Stimulated activated CD8-positive, alpha-beta memory T cell treated with anti-CD3 and anti-CD28 coated beads, Interleukin-12 subunit alpha, Interleukin-12 subunit beta, amount 100 ng/mL, for 24 hours (primary cell): Measurements from ENCODE around the gene CDC25B.

Experiments
- DNase-seq: peaks from one replicate; pipeline ENCODE4 v3.0.0-alpha.2; 2020; ENCODE audit errors: extremely low read depth

The CDC25B gene

GRCh38 chr20:3763671-3764601, 32.2 kb upstream of the CDC25B start:
- no peak for DNase-seq

- no peak for DNase-seq
Measured at GRCh38 chr20:3764659-3765058, 31.5 kb upstream of the CDC25B start.

DNA sequence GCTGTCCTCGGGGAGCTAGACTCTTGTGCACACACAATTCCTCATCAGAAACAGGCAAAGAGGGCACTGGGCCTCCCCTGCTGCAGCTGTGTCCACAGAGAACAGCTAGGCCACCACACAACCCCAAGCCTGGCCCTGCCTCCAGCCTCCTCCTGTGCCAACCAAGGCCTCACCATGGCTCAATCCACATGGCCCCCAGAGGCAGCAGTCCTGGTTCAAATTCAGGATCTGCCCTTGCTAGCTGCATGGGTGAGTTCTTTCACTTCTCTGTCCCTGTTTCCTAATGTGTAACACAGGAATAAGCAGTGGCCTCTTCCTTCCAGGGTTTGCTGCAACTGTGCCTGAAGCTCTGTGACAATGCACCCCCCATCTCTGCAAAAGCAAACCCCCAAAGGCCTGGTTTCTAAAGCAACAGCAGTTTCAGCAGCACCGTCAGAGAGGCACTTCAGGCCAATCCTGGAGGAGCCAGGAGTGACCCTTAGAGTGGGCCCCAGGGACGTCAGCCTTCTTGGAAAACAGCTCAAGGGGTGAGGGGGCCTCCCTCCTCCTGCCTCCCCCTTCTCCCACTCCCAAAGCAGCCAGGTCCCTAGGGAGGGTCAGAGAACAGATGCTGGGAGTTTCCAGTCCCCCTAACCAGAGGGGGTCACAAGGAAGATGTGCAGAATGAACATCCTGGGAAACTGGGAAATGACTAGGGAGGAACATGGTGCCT, 30.8 kb upstream of the CDC25B start:
- no peak for DNase-seq

DNA sequence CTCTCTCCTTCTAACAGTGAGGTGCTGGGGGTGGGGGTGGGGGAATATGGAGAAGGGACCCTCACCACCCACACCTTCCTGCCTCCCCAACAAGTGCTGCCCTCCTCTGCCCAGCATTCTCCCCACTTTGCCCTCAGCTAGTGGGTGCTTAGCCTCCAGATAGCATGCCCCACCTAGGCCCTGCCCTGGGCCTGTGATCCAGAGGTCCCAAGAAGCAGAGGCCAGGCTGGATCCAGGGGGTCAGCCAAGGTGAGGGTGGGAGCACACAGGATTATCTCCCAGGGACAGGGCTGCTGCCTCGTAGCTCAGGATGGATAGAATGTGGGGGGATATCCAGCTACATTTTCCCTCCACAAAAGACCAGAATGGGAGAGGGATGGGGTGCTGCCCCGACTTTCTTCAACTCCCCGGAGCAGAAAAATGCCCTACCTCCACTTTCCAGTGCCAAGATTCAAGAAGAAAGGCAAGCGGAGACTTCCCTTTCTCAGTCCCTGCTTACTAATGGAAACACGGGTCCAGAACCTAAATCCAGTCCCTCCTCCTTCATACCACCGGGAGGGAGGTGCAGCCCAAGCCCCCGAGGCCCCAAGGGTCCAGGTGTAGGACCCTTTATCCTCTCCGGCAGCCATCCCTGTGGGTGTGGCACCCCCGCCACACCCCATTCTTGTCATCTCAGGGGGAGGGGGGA, 29.5 kb upstream of the CDC25B start:
- no peak for DNase-seq

- DNase-seq = no peak
Measured at GRCh38 chr20:3767110-3767426, 29.0 kb upstream of the CDC25B start.

GRCh38 chr20:3767427-3768341, 28.4 kb upstream of the CDC25B start, which contains the start of gene ADISSP:
Gene ADISSP (minus strand): TSS chr20:3767753. CDS start chr20:3760100, 7,653 bp downstream.
- peak; percentile 94 for DNase-seq

DNA sequence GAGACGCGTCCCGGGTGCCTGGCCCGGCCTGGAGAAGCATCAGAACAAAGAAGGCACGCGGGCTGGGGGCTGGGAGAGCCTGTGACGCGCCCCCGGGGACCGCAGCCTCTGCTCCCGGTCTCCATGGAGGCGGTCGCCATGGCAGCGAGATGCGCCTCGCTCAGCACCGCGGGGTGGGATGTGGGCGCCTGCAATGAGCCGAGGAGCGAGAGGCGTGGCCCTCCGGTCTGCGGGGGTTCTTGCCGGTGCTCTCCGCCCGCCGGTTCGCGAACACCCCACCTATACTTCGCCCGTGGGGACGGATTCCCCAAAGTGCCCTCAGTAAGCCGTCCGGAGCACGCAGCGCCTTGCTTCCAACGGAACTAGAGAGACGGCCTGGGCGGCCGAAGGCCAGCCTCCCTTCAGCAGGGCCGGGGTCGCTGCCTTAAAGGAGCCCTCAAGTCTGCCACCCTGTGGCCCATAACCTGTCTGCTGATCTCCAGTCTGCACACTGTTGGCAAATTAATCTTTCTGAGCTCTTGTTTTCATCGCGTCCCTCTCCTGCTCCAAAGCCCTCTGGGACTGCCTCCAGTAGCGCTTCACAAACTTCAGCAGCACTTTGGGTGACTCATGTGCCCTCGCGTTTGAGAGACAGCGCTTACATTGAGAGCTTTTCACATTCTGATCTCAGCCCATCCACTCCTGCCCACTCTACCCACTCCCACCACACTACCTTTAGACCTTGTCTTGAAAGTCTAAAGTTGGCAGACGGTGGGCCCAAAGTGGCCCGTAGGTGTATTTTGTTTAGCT, 27.6 kb upstream of the CDC25B start:
- DNase-seq = peak; percentile 57

- no peak for DNase-seq
Measured at GRCh38 chr20:3771552-3772058, 24.5 kb upstream of the CDC25B start.

- no peak for DNase-seq
Measured at GRCh38 chr20:3775457-3776108, 20.5 kb upstream of the CDC25B start.

- DNase-seq = no peak
Measured at GRCh38 chr20:3777381-3777715, 18.8 kb upstream of the CDC25B start.

DNA sequence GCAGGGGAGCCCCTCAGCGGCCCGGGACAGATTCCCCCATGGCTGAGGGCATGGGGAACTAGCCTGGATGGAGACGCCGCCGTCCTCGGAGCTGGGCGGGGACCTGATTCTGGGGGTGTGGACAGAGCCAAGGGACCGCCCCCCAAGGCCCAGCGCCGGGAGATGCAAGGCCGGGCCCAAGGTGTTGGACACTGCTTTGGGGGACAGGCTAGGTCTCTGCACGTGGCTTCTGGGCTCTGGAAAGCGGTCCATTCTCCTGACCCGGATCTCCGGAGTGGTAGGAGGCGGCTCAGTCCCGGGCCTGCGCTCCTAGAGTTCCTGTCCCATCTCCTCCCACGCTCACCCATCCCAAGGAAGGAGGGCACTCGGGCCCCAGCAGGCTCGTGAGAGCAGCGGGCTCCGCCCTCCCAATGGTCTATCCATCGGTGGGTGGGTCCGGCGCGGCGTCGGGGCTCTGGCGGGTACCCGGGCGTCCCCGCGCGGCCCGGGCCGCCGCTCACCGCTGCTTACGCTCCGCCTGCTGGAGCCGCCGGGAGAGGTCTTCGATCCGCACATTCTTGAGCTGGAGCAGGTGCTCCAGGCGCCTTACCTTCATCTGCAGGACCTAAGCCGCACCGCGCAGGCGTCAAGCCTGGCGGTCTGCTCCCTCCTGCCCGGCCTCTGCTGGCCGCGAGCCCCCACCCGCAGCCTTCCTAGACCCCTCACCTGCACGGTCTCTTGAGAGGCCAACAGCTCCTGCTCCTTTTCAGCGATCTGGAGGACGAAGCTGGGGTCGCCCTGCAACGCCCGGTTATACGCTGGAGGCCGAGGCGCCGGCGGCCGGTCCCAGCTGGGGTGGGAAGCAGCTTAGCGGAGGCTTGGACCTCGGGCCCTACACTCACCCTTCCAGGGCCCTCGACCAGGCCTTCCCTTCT, 18.1 kb upstream of the CDC25B start:
- no peak for DNase-seq

GRCh38 chr20:3778976-3779375, 17.1 kb upstream of the CDC25B start:
- DNase-seq = no peak

GRCh38 chr20:3781153-3781910, 14.8 kb upstream of the CDC25B start, which contains the start of gene SPEF1:
Gene SPEF1 (minus strand): TSS chr20:3781448. CDS start chr20:3781287, 161 bp downstream.
- no peak for DNase-seq

GRCh38 chr20:3782597-3782996, 13.5 kb upstream of the CDC25B start:
- DNase-seq = no peak

DNA sequence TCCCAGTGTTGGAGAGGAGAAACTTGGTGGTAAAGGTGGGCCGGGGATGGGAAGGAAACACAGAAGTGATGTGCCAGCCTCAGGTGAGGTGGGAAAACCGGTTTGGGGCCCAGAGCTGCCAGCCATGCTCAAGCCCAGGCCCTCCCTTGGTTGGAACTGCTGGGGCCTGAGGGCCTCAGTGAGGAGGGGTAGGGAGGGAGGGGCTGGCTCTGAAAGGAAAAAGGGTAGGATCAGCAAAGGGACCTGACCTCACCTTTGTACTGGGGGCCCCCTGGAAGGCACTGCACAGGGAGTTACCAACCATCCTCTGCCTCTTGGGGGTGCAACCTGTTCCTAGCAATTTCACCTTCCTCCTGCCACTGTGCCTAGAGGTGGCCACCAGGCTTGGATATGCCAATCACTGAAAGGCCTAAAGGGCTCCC, 13.0 kb upstream of the CDC25B start:
- no peak for DNase-seq

DNA sequence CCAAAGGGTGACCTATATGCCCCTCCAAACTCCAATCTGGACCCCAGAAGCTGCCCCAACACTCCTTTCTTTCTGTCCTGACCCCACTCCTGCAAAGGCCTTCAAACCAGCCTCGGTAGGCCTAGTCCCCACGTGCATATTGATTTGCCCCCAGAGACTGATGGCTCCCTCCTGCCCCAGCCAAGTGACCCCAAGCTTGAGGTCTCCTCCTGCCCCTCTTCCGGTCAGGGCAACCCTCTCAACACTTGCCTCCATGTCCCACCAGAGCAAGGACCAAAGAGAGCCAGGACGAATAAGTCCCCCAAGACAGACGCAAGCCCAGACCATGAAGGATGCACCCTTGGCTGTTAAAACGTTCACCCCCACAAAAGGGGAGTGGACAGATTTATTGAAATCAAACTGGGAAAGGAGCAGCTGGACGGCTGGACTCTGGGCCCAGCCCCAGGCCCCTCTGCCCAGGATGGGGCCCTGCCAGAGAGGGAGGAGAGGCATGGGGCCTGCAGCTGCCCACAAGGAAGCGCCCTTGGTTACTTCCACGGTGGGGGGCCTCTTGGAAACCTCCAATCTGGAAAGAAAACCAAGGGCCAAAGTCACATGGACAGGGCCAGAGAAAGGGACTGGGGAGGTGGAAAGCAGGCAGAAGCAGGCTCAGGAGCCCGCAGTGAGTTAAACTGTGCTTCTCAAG, 12.5 kb upstream of the CDC25B start:
- no peak for DNase-seq

DNA sequence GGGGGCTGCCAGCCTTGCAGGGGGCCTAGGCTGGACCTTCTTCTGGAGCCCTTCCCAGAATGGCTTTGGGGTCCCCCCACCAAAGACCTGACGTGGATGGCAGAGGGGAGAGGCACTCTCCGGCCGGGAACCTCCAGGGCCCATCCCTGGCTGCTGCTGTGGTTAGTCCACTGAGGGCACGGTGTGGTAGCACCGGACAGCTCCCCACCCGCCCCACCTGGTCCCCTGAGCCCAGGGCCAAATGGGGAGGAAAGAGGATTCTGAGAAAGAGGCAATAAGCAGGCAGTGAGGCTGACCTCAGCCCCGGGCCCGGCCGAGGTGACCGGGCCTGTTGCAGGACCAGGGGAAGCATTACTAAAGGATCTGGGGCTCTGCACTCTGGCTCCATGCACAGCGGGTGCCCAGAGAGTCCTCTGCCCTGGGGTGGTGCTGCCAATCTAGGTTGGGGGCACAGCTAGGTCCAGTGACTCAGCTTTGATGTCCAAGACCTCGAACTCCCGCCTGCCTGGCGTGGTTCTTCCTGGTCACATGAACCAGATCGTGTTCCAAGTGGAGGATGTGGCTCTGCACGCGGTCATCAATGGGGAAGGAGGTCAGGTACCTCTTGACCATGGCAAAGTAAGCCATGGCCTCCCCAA, 11.8 kb upstream of the CDC25B start:
- no peak for DNase-seq
